A549 (cell line): Measurements from ENCODE around the gene ATP6V1B1. TPM values are rescaled to one million over a fixed set of nuclear protein-coding genes. Genes with fewer than 3 reads are reported as not detected.

Experiments used
- ATAC-seq, 2 experiments: fragments of 200-7000 bp in 1 of 2; fragments of >200 bp in 1 of 2; cut with Nextera tagmentation in 1 of 2; cut with Tn5 transposase in 1 of 2; 3 replicates each; pipeline versions ENCODE4 v1.8.0 to v1.9.1; 2018 to 2020; ENCODE audit warnings: mild to moderate bottlenecking in 1 of 2, moderate library complexity in 1 of 2
- CTCF ChIA-PET: fragments of 300-600 bp; sonication (Branson Sonifier 250); formaldehyde crosslinking; extraction: SDS; loops from one replicate; lab custom pipeline; 2021; ENCODE audit warnings: antibody characterized with exemption, inconsistent platforms; lab: Yijun Ruan, JAX
- POLR2A ChIA-PET: fragments of 350-600 bp; formaldehyde crosslinking; extraction: SDS; loops from one replicate; lab custom pipeline; 2021; ENCODE audit warnings: antibody characterized with exemption, inconsistent platforms; lab: Yijun Ruan, JAX
- DNase-seq, 2 experiments: peaks; one replicate each; pipeline versions ENCODE4 v3.0.0 to v3.0.0-alpha.2; 2011 to 2016; ENCODE audit warnings: low read depth in 1 of 2, low spot score in 1 of 2
- FAIRE-seq: peaks from 2 replicates; lab custom pipeline; 2011; peaks lifted over from hg19 to GRCh38; lab: Jason Lieb, UNC
- H3K27ac ChIP-seq, 2 experiments: fragments of >200 bp; sonication (Bioruptor Twin); formaldehyde crosslinking; 3 replicates each; pipeline ENCODE4 v1.5.1; 2016 to 2017
- H3K4me1 ChIP-seq: fragments of >200 bp; sonication (Bioruptor Twin); formaldehyde crosslinking; 3 replicates; pipeline ENCODE4 v1.6.1; 2016
- H3K4me2 ChIP-seq: fragments of >200 bp; sonication (Bioruptor Twin); formaldehyde crosslinking; 3 replicates; pipeline ENCODE4 v1.6.1; 2016
- H3K4me3 ChIP-seq: fragments of >200 bp; sonication (Bioruptor Twin); formaldehyde crosslinking; 3 replicates; pipeline ENCODE4 v1.5.1; 2016
- H3K9me3 ChIP-seq: fragments of >200 bp; sonication (Bioruptor Twin); formaldehyde crosslinking; 3 replicates; pipeline ENCODE4 v1.6.1; 2016
- BCL3 ChIP-seq: fragments of >200 bp; sonication (Bioruptor Twin); formaldehyde crosslinking; IDR thresholded peaks from 3 replicates; pipeline ENCODE4 v1.6.1; 2016
- CBX8 ChIP-seq: fragments of 200-600 bp; sonication (generic); IDR thresholded peaks from 2 replicates; pipeline ENCODE4 v1.6.1; 2016
- CEBPB ChIP-seq, 2 experiments: fragments of >200 bp in 1 of 2; sonication (Bioruptor Twin) in 1 of 2; formaldehyde crosslinking in 1 of 2; IDR thresholded peaks; 2 replicates each; pipeline ENCODE4 v1.6.1; 2012 to 2016
- CHD4 ChIP-seq: fragments of 200-600 bp; sonication (generic); IDR thresholded peaks from 2 replicates; pipeline ENCODE4 v1.6.1; 2016; ENCODE audit warnings: antibody characterized with exemption, mild to moderate bottlenecking, borderline replicate concordance
- CTCF ChIP-seq: fragments of >200 bp; sonication (Bioruptor Twin); formaldehyde crosslinking; IDR thresholded peaks from 3 replicates; pipeline ENCODE4 v1.5.1; 2016
- EHF ChIP-seq: fragments of 250-450 bp; sonication (Bioruptor Pico); IDR thresholded peaks from 2 replicates; pipeline ENCODE4 v1.5.0; 2020; ENCODE audit warnings: mild to moderate bottlenecking
- EHMT2 ChIP-seq: fragments of 200-600 bp; sonication (generic); IDR thresholded peaks from 2 replicates; pipeline ENCODE4 v1.6.1; 2016; ENCODE audit warnings: antibody characterized with exemption, low read depth, mild to moderate bottlenecking, moderate library complexity
- ELK1 ChIP-seq: fragments of 150-350 bp; IDR thresholded peaks from 2 replicates; pipeline ENCODE4 v1.6.1; 2014; ENCODE audit warnings: low read depth, mild to moderate bottlenecking, low read length
- EP300 ChIP-seq, 2 experiments: fragments of >200 bp; sonication (Bioruptor Twin); formaldehyde crosslinking; IDR thresholded peaks; 2 replicates in 1 of 2; 3 replicates in 1 of 2; pipeline ENCODE4 v1.6.1; 2016 to 2017
- ESRRA ChIP-seq: fragments of 150-350 bp; IDR thresholded peaks from 2 replicates; pipeline ENCODE4 v1.6.1; 2014; ENCODE audit warnings: mild to moderate bottlenecking, low read length, borderline replicate concordance
- FOSL2 ChIP-seq, 2 experiments: fragments of 450-650 bp in 1 of 2; fragments of >200 bp in 1 of 2; sonication (Bioruptor Twin) in 1 of 2; formaldehyde crosslinking; IDR thresholded peaks; 2 replicates each; pipeline versions ENCODE4 v1.5.0 to v1.6.1; 2016 to 2020; ENCODE audit warnings: mild to moderate bottlenecking in 1 of 2, moderate library complexity in 1 of 2
- GATA3 ChIP-seq: IDR thresholded peaks from 2 replicates; pipeline ENCODE4 v1.6.1; 2012; ENCODE audit warnings: borderline replicate concordance
- HES2 ChIP-seq: fragments of >200 bp; sonication (Bioruptor Twin); formaldehyde crosslinking; IDR thresholded peaks from 2 replicates; pipeline ENCODE4 v1.6.1; 2016
- HMGXB4 ChIP-seq: fragments of 250-450 bp; sonication (Bioruptor Pico); IDR thresholded peaks from 2 replicates; pipeline ENCODE4 v1.5.0; 2021; ENCODE audit warnings: mild to moderate bottlenecking, moderate library complexity, borderline replicate concordance
- JUN ChIP-seq, 2 experiments: fragments of >200 bp; sonication (Bioruptor Twin); formaldehyde crosslinking; IDR thresholded peaks; 2 replicates in 1 of 2; 3 replicates in 1 of 2; pipeline ENCODE4 v1.6.1; 2016 to 2017
- JUNB ChIP-seq: fragments of >200 bp; sonication (Bioruptor Twin); formaldehyde crosslinking; IDR thresholded peaks from 2 replicates; pipeline ENCODE4 v1.6.1; 2016
- MAX ChIP-seq: IDR thresholded peaks from 2 replicates; pipeline ENCODE4 v1.6.1; 2012
- MAZ ChIP-seq: fragments of 150-350 bp; IDR thresholded peaks from 2 replicates; pipeline ENCODE4 v1.6.1; 2014; ENCODE audit warnings: antibody characterized with exemption, low read depth, low read length, borderline replicate concordance
- MYC ChIP-seq: IDR thresholded peaks from 2 replicates; pipeline ENCODE4 v1.6.1; 2012; ENCODE audit warnings: mild to moderate bottlenecking, inconsistent platforms, low read length, improper control_type of control experiment, borderline replicate concordance
- NFE2L2 ChIP-seq: fragments of 150-350 bp; conservative IDR thresholded peaks from 2 replicates; pipeline ENCODE4 v1.6.1; 2014; ENCODE audit warnings: low read length
- POLR2AphosphoS2 ChIP-seq: conservative IDR thresholded peaks from 2 replicates; pipeline ENCODE4 v1.6.1; 2012; ENCODE audit warnings: low read length, improper control_type of control experiment, inconsistent platforms
- RAD21 ChIP-seq, 2 experiments: fragments of >200 bp in 1 of 2; sonication (Bioruptor Twin) in 1 of 2; formaldehyde crosslinking in 1 of 2; IDR thresholded peaks in 1 of 2; conservative IDR thresholded peaks in 1 of 2; 2 replicates in 1 of 2; 3 replicates in 1 of 2; pipeline ENCODE4 v1.6.1; 2012 to 2018; ENCODE audit warnings: inconsistent platforms in 1 of 2
- RCOR1 ChIP-seq: fragments of 150-350 bp; IDR thresholded peaks from 2 replicates; pipeline ENCODE4 v1.6.1; 2014; ENCODE audit warnings: antibody characterized with exemption, low read length, low read depth
- RFX5 ChIP-seq: fragments of 450-650 bp; IDR thresholded peaks from 2 replicates; pipeline ENCODE4 v1.7.1; 2014; ENCODE audit warnings: antibody characterized with exemption, mild to moderate bottlenecking, moderate library complexity
- SMC3 ChIP-seq: fragments of >200 bp; sonication (Bioruptor Twin); formaldehyde crosslinking; IDR thresholded peaks from 3 replicates; pipeline ENCODE4 v1.6.1; 2018; ENCODE audit warnings: inconsistent platforms
- TFCP2L1 ChIP-seq: fragments of 250-450 bp; sonication (Bioruptor Pico); IDR thresholded peaks from 2 replicates; pipeline ENCODE4 v1.5.0; 2021; ENCODE audit warnings: mild to moderate bottlenecking
- TP53 ChIP-seq: fragments of 250-450 bp; sonication (Bioruptor Pico); IDR thresholded peaks from 2 replicates; pipeline ENCODE4 v1.5.0; 2021; ENCODE audit warnings: mild to moderate bottlenecking, moderate library complexity
- WGBS: methylation state at CpG from one replicate; pipeline ENCODE4 v1.1.6; 2017; ENCODE audit errors: missing lambda C conversion rate; 5-methylcytosine and 5-hydroxymethylcytosine counted together
- polyA plus RNA-seq, 4 experiments: library from polyadenylated mRNA; depleted of rRNA in 3 of 4; stranded (reverse); fragments of >200 nt; fragmentation: RNase III in 1 of 4; extraction: RNeasy Plus Mini Kit Qiagen cat#74134 plus additional on column Dnase treatment in 1 of 4; gene quantifications; 2 replicates in 3 of 4; 3 replicates in 1 of 4; pipeline ENCODE4 v1.2.3, GENCODE V29; 2011 to 2017

The ATP6V1B1 gene
- polyA plus RNA-seq, 2 of the 4 experiments (the other 2 are of a cell fraction) = 1.9 to 2.5 TPM

- no peak for TF ChIP-seq BCL3
- TF ChIP-seq TFCP2L1 (CRISPR knock-in tag) = no peak
- TF ChIP-seq NFE2L2 = no peak
- TF ChIP-seq MAX = no peak
- TF ChIP-seq CEBPB (IDR thresholded peaks at IDR 0.05) = no peak
- TF ChIP-seq EHF (CRISPR knock-in tag) = no peak
These were observed 4.2 kb upstream of the ATP6V1B1 start (continued) for GRCh38 chr2:70931376-70932000.

- TF ChIP-seq RCOR1 (no peak), RFX5 (no peak), TFCP2L1 (CRISPR knock-in tag) (no peak), JUNB (no peak), POLR2AphosphoS2 (no peak), RAD21 (conservative IDR thresholded peaks at IDR 0.05 in 1 of 2, IDR thresholded peaks at IDR 0.05 in 1 of 2) (no peak), FOSL2 (IDR thresholded peaks at IDR 0.05) (no peak), FOSL2 (CRISPR knock-in tag; IDR thresholded peaks at IDR 0.05) (no peak), EHMT2 (no peak), HES2 (no peak), ESRRA (no peak), SMC3 (no peak), MAX (no peak), MAZ (no peak)
- DNase-seq (no peak), FAIRE-seq (no peak), ATAC-seq (no peak)
- no peak overlapping the region for H3K27ac ChIP-seq
- H3K9me3 ChIP-seq = no peaks in the 10 kb centered on the region
- WGBS = 96% methylated on average over 21 of the region's 21 CpGs
- POLR2A ChIA-PET = no interaction called here
- no peaks in the 10 kb centered on the region for H3K4me1 ChIP-seq
- H3K4me2 ChIP-seq = no peak overlapping the region
- no peak overlapping the region for H3K4me3 ChIP-seq
- CTCF ChIA-PET = interaction anchor here (1.0 to 31.9 kb wide), 7 partner anchors 7 to 71 kb away, joined by 3 to 512 read pairs (median 5); partner anchors contain the start of gene ATP6V1B1
These were observed 3.0 kb upstream of the ATP6V1B1 start for GRCh38 chr2:70932631-70933230.

GRCh38 chr2:70934981-70935380 is 719 bp upstream of the ATP6V1B1 start:
- H3K4me3 ChIP-seq = no peak overlapping the region
- ChIA-PET CTCF (interaction anchor here (0.9 to 31.9 kb wide), 5 partner anchors 5 to 60 kb away, joined by 3 to 512 read pairs (median 486); partner anchors contain the start of gene ATP6V1B1), POLR2A (no interaction called here)
- H3K27ac ChIP-seq = no peak overlapping the region
- ATAC-seq (no peak), DNase-seq (no peak), FAIRE-seq (no peak)
- H3K4me2 ChIP-seq = no peak overlapping the region
- 77% methylated on average over 1 of the region's 1 CpG for WGBS
- H3K4me1 ChIP-seq = no peaks in the 10 kb centered on the region
- H3K9me3 ChIP-seq = no peaks in the 10 kb centered on the region
- TF ChIP-seq ELK1 (no peak), EP300 (IDR thresholded peaks at IDR 0.05) (no peak), GATA3 (no peak), HMGXB4 (CRISPR knock-in tag) (no peak), JUN (IDR thresholded peaks at IDR 0.05) (no peak), SMC3 (no peak), TP53 (no peak), RFX5 (no peak), CTCF (no peak), TFCP2L1 (CRISPR knock-in tag) (no peak), CBX8 (no peak), MYC (no peak), FOSL2 (IDR thresholded peaks at IDR 0.05) (no peak), FOSL2 (CRISPR knock-in tag; IDR thresholded peaks at IDR 0.05) (no peak), CHD4 (no peak)
